Measurements from ENCODE around the gene TAF1C. TPM values are rescaled to one million over a fixed set of nuclear protein-coding genes. Genes with fewer than 3 reads are reported as not detected.

The TAF1C gene
- total and polyA plus RNA-seq, 9 donors, result 14.1 to 89.0 (median 58.4) TPM

DNA sequence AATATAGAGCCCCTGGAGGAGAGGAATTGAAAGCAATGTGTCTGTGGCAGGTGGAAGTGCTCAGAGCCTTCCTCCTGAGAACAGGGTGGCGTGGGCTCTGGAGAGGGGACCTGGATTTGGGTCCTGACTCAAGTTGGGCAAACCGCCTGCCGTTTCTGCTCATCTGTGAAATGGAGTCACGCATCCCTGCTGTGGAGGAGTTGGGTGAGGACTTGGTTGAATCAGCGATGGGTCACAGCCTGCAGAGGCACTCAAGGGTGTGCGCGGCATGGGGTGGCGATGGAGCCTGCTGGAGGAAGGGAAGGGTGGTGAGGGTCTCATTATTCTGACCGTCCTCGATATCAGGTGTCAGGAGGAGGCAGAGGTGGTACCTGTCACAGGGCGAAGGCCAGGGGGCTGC lies 7.2 kb upstream of the TAF1C start:
- no peak overlapping the region for H3K27ac ChIP-seq
- no peaks in the 10 kb centered on the region for H3K27me3 ChIP-seq
- TF ChIP-seq EP300 (IDR thresholded peaks at IDR 0.05) (no peak), POLR2A (IDR thresholded peaks at IDR 0.05) (no peak)
- TF ChIP-seq, protein P1, sequence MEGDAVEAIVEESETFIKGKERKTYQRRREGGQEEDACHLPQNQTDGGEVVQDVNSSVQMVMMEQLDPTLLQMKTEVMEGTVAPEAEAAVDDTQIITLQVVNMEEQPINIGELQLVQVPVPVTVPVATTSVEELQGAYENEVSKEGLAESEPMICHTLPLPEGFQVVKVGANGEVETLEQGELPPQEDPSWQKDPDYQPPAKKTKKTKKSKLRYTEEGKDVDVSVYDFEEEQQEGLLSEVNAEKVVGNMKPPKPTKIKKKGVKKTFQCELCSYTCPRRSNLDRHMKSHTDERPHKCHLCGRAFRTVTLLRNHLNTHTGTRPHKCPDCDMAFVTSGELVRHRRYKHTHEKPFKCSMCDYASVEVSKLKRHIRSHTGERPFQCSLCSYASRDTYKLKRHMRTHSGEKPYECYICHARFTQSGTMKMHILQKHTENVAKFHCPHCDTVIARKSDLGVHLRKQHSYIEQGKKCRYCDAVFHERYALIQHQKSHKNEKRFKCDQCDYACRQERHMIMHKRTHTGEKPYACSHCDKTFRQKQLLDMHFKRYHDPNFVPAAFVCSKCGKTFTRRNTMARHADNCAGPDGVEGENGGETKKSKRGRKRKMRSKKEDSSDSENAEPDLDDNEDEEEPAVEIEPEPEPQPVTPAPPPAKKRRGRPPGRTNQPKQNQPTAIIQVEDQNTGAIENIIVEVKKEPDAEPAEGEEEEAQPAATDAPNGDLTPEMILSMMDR (IDR thresholded peaks at IDR 0.05), result no peak
- DNase-seq, result no peak
- intact Hi-C loops (cut with DNase I), result no loop called here
- 80 to 86% (median 83%) methylated on average over 11 of the region's 11 CpGs for WGBS, 3 donors
- H3K9me3 ChIP-seq, result no peaks in the 10 kb centered on the region
- H3K4me1 ChIP-seq (ENCODE audit: insufficient read depth), result no peaks in the 10 kb centered on the region
- H3K36me3 ChIP-seq, result no peaks in the 10 kb centered on the region
- H3K4me3 ChIP-seq, result no peak overlapping the region

- H3K27ac ChIP-seq, result no peak overlapping the region
- no peak for DNase-seq
- WGBS, 3 donors, result 84 to 89% (median 84%) methylated on average over 7 of the region's 7 CpGs
- no peaks in the 10 kb centered on the region for H3K9me3 ChIP-seq
- intact Hi-C loops (cut with DNase I), result no loop called here
- no peaks in the 10 kb centered on the region for H3K27me3 ChIP-seq
- TF ChIP-seq, protein P1 (IDR thresholded peaks at IDR 0.05), result no peak
- TF ChIP-seq EP300 (IDR thresholded peaks at IDR 0.05), result no peak
- H3K4me3 ChIP-seq, result no peak overlapping the region
- no peaks in the 10 kb centered on the region for H3K4me1 ChIP-seq (ENCODE audit: insufficient read depth)
- H3K36me3 ChIP-seq, result no peaks in the 10 kb centered on the region
Measured at GRCh38 chr16:84193480-84193879, 6.6 kb upstream of the TAF1C start.

GRCh38 chr16:84191466-84191865 lies 4.6 kb upstream of the TAF1C start:
- Histone ChIP-seq H3K27me3 (no peaks in the 10 kb centered on the region), H3K27ac (no peak overlapping the region), H3K4me3 (no peak overlapping the region), H3K4me1 (ENCODE audit: insufficient read depth) (no peaks in the 10 kb centered on the region), H3K36me3 (no peaks in the 10 kb centered on the region), H3K9me3 (no peaks in the 10 kb centered on the region)
- intact Hi-C loops (cut with DNase I), result no loop called here
- WGBS, 3 donors, result 88 to 94% (median 89%) methylated on average over 16 of the region's 16 CpGs
- no peak for DNase-seq
- TF ChIP-seq, protein P1 (IDR thresholded peaks at IDR 0.05), result no peak
- TF ChIP-seq POLR2A (IDR thresholded peaks at IDR 0.05), result no peak
- no peak for TF ChIP-seq EP300 (IDR thresholded peaks at IDR 0.05)

DNA sequence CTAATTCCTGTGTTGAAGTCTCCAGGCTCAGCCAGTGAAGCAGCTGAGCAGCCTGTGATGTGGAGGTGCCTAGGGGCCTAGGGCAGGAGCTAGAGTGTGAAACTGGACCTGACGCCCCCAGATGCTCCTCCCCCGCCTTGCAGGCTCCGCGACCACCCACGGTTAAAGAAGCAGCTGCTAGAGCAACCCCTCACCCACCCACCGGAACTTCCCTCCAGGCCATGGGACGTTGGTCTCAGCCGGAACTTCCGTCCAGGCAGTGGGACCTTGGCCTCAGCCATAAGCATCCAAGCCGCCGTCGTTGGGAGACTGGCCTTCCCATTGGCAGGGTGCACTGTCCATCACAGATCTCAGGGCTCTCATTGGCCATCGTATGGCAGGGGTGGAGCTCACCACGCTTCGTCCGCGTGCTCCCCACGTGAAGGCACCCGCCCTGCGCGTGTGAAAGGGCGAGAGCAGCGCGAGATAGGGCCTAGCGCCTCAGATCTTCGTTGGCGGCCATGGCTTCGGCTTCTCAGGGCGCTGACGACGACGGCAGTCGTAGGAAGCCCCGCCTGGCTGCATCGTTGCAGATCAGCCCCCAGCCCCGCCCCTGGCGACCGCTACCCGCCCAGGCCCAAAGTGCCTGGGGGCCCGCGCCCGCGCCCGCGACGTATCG lies 4.0 kb upstream of the TAF1C start, which contains the start of gene ADAD2:
ADAD2 (plus strand) TSS at position 427 of the 658 bp plus-strand sequence; CDS start at position 501, 74 bp downstream.
- Histone ChIP-seq H3K36me3 (no peaks in the 10 kb centered on the region), H3K4me3 (no peak within 1 kb of the TSS), H3K27ac (no peak within 1 kb of the TSS), H3K27me3 (no peaks in the 10 kb centered on the region), H3K4me1 (ENCODE audit: insufficient read depth) (peaks cover 1% of the 10 kb centered on the region), H3K9me3 (no peaks in the 10 kb centered on the region)
- WGBS, 3 donors, result 87 to 92% (median 91%) methylated on average over 44 to 47 of the region's 47 CpGs
- no peak for DNase-seq
- TF ChIP-seq POLR2A (IDR thresholded peaks at IDR 0.05) (no peak), EP300 (IDR thresholded peaks at IDR 0.05) (no peak)
- TF ChIP-seq, protein P1 (IDR thresholded peaks at IDR 0.05), result no peak
- intact Hi-C loops (cut with DNase I), result no loop called here
